ENCODE measurements around the gene EPB41L4A.

Gene EPB41L4A

DNA sequence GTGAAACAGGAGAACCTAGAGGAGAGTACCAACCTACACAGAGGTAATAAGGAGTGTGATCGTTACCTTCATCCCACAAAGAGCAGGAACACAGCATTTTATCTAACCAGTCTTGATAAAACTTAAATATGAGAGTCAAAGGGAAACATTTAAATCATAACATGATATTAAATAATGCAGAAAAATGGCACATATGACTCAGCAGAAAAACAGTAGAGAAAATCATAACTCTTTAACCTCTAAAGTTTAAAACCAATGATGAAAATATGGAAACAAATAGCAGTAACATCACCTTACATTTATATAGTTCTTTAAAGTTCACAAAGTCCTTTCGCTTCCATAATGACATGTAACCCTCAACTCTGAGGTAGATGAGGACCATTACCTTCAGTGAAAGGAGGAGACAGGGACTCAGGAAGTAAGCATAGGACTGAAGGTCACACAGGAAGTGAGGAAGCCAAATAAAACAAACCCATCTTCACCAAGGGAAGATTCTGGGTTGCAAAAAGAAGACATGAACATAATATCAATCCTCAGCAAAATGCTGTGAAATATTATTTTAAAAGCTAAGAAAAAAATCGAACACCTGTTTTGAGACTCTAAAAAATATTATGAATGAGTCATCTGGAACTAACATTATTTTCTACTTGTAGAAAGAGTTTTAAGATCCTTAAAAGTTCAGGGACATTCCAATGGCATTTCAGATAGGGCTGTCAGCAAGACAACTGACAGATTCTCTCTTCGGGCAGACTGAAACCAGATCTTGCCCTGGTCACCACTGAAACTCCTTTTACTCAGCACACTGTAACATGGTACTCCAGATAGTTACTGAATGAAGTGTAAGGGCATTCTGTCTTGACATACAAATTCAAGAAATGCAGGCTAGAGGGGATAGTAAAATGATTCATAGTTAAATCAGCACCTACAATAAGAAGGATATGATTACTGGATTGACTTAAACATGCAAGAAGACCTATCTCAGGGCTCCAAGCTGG is 148.5 kb downstream of the EPB41L4A start:
- no peak for DNase-seq
- in situ Hi-C loops (cut with MboI; ENCODE audit: low pct_unique_long_range_greater_than_20kb, low sequenced_read_pairs): no loop called here

DNA sequence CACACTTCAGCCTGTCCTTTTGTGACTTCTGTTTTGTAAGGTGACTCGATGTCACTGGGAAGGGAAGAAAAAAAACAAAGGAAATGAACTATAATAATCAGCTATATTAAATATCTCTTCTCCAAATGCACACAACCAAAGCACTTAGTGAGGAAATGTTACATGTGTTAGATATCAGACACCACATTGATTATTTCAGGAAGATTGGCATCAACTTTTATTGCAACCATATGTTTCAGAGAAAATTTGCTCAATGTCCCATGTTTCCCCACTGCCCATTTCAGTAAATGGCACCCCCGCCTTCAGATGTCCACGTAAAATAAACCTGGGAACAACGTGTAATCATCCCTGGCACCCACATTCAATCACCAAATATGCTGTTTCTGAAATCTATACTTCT is 151.8 kb downstream of the EPB41L4A start:
- DNase-seq: no peak
- in situ Hi-C loops (cut with MboI; ENCODE audit: low pct_unique_long_range_greater_than_20kb, low sequenced_read_pairs): no loop called here

DNA sequence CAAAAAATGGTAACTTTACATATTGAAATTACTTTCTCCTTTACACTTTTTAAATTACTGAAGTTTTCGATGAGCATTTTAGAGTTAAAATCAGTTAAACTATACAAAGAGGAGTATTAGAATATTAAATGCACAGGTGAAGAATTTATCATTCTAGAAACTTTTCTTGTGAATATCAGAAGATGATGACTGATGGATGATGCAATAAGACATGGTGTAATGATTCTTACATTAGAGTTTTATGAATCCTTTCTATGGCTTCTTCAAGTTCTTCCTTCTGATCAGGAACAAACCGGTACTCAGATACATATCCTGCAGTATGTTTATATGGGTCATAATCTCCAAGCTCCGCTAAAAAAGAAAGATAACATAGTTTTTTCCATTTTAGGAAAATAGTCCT is 154.4 kb downstream of the EPB41L4A start:
- no peak for DNase-seq
- in situ Hi-C loops (cut with MboI; ENCODE audit: low pct_unique_long_range_greater_than_20kb, low sequenced_read_pairs): no loop called here

DNA sequence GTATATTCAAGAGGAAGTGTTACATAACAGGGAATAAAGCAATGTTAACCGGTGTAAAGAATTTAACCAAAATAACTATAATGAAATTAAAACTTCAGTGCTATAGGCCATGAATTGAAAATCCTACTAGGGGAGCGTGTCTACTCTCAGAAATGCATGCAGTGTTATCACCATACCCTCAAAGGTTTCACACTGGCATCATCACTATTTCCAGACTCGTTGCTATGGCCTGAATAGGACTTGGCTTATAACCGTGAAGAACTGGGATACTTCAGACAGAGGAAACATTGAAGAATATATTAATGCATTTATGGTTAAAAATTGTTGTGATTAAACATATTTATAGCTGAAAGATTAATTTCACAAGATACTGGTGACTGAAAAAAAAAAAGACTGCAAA is 154.9 kb downstream of the EPB41L4A start:
- in situ Hi-C loops (cut with MboI; ENCODE audit: low pct_unique_long_range_greater_than_20kb, low sequenced_read_pairs): no loop called here
- no peak for DNase-seq

DNA sequence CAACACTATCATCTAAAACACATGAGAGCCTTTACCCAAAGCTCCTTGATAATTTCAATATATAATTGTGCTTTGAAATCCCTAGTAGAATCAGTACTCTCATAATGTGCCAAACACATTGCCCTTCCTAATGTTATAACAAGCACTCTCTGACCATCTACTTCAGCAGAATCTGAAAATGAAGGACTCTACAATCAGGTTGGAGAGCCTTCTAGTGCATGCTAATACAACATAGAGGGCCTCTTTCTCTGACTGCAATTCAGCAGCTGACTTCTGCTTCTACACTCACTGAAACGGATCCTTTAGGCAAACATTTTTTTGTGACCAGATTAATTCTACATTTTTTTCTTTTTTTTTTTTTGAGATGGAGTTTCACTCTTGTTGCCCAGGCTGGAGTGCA is 155.6 kb downstream of the EPB41L4A start:
- in situ Hi-C loops (cut with MboI; ENCODE audit: low pct_unique_long_range_greater_than_20kb, low sequenced_read_pairs): no loop called here
- no peak for DNase-seq

DNA sequence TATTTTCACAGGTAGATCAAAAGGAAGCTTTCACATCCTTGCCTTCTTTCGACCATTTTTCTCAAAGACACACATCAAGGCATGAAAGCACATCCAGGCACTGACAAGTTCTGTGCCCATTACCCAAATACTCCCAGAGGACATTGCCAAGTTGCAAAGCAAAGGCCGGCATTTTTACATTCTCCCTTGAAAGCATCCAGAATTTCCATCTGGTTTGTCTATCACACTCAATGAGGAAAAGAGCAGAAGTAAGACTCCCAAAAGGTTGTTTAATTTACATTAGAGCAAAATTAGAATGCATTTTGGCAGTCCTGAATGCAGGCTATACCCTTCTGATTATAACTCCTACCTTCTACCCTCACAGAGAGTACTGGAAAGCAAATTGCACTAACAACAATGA is 160.5 kb downstream of the EPB41L4A start:
- in situ Hi-C loops (cut with MboI; ENCODE audit: low pct_unique_long_range_greater_than_20kb, low sequenced_read_pairs): no loop called here

DNA sequence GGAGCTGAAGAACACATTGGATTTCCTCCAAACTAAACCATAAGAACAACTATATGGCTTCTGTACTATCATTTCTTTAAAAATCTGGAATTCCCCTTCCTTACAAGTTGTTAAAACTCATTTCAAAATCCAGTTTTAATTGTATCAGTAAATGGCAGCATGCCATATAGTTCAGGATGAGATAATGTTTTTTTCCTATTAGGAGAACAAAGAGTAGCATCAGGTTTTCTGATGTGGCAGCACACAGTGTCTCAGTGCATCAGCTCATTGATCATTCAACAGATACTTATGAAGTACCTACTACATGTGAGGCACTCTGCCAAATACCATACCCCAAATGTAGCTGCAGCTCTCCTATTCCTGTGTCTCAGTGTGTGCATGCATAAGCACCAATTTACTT is 161.1 kb downstream of the EPB41L4A start:
- DNase-seq: no peak
- in situ Hi-C loops (cut with MboI; ENCODE audit: low pct_unique_long_range_greater_than_20kb, low sequenced_read_pairs): no loop called here

More for the DNA sequence above, 160.5 kb downstream of the EPB41L4A start:
- DNase-seq: no peak

DNA sequence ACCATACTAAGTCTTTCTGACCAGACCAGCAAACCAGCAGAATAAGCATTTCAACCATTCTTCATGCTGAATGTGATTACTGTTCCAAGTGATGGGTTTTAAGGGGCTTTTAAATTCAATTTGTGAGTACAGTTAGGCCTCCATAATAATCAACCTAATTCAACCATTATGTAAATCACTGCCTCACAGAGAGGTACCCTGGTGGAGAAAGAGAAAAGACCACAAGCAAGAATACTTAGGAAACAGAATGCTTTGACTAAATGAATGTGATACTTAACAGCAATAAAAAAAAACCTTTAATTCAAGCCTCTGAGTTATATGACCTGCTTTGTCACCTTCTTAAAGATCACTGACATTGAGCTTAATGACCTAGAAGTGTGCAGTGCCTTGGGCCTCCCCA is 162.1 kb downstream of the EPB41L4A start:
- DNase-seq: no peak
- in situ Hi-C loops (cut with MboI; ENCODE audit: low pct_unique_long_range_greater_than_20kb, low sequenced_read_pairs): no loop called here

DNA sequence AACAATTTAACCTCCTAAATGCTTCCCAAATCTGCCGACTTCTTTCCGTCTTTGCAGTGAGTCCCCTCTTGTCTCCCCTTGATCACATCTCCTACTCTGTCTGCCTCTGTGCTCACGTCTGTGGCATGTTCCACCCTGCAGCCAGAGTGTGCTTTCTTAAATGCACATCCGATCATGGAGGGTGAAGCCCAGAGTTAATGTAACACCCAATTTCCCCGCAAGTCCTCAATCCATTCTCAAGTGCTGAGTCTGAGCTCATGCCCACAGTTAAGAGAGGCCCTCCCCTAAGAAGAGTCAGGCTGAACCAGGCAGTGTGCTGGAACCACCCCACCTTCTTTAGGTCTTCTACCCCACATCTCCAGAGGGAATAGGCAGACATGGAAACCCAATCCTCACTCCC is 164.8 kb downstream of the EPB41L4A start:
- in situ Hi-C loops (cut with MboI; ENCODE audit: low pct_unique_long_range_greater_than_20kb, low sequenced_read_pairs): no loop called here
- no peak for DNase-seq

DNA sequence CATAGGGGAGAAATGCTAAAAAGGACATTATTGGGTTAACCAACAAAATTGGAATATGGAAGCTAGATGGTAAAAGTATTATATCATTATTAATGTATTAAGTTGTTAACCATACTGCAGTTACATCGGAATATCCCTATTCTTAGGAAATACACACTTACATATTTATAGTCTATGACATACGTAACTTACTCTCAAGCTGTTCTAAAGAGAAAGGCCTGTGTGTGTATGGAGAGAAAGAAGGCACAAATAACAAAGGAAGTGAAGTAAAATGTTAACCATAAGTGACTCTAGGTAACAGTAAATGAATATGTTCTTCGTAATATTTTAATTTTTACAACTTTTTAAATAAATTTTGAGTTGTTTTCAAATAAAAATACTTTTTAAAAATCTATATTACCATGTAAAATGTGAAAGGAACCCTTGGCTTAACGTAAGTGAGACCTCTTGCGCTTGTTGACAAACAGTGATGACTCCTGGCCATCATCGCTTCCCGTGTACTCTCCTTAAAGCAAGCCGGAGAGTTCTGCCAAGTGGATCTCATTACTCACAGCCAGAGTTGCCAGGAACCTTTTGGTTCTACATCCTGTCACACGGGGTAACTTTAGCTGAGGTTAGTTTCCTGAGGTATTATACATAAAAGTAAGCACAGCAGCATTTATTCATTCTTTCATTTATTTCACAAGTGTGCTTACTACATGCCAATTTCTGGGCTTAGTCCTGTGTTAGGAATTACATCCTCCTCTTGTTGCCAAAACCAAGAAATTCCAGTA is 165.4 kb downstream of the EPB41L4A start:
- in situ Hi-C loops (cut with MboI; ENCODE audit: low pct_unique_long_range_greater_than_20kb, low sequenced_read_pairs): no loop called here
- no peak for DNase-seq

DNA sequence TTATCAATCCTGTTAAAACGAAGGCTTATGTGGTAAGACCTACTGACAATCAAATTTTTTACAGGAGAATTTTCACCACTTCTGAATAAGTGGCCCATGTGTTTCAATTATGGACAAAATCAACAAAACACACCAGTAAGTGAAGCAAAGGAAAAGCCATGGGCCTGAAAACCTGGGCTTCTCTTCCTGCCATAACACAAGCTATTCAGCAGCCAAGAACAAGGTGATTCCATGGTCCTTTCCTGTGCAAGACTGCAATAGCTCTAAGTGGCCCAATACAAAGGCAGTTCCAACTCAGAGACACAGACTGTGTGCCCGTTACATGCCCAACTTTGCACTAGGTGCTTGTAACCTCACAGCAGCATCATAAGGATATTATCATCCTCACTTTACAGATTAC is 168.5 kb downstream of the EPB41L4A start:
- in situ Hi-C loops (cut with MboI; ENCODE audit: low pct_unique_long_range_greater_than_20kb, low sequenced_read_pairs): no loop called here
- no peak for DNase-seq

DNA sequence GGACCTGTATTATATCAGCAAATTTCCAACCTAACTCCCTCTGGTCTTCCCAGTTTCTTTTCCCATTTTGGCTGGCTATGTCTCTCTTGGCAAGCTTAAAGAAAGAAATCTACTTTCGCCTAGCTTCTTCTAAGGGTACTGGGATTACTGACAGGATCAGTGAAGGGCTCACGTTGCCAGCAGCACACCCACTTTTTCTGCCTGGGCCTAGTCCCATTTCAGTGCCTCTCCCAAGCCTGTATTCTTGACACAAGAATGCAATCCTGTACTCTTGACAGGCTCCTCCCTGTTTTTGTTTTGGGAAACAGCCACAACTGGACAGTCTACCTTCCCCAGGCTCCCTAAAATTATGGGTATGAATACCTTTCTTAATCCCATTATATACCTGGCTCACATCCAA is 170.5 kb downstream of the EPB41L4A start:
- DNase-seq: no peak
- in situ Hi-C loops (cut with MboI; ENCODE audit: low pct_unique_long_range_greater_than_20kb, low sequenced_read_pairs): no loop called here

DNA sequence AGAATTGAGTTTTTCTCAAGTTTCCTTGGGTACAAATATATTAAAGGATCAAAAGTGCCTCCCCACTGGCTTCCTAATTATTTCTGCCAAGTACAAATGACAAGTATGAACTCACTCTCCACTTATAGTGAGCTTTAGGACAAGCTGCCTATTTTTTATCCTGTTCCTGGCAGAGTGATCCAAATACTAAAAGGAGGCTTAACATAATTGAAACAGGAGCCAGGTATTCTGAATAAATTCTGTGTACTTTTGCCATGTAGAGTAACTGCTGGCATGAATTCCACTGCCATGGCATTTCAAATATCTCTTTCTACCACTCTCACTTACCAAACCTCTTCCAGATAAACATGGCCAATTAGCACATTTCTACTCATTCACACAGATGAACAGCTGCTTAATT is 171.1 kb downstream of the EPB41L4A start:
- in situ Hi-C loops (cut with MboI; ENCODE audit: low pct_unique_long_range_greater_than_20kb, low sequenced_read_pairs): no loop called here
- no peak for DNase-seq

DNA sequence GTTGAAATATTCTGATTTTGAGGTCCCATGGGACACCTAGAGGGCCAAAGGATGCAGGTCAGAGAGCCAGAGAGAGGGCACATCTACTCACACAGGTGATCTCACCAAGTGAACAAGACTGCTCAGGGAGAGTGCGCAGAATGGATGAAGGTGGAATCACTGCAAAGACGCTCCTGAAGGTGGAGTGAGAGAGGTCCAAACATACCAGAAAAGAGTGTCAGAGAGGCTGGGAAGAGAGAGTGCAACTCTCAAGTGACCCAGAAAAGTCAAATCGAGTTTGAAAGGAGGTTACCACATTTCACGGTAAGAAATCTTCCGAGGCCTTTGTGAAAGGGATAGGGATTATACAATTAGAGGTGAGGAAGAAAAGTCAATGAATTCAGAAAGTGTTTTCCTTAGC is 173.4 kb downstream of the EPB41L4A start:
- no peak for DNase-seq
- in situ Hi-C loops (cut with MboI; ENCODE audit: low pct_unique_long_range_greater_than_20kb, low sequenced_read_pairs): no loop called here

DNA sequence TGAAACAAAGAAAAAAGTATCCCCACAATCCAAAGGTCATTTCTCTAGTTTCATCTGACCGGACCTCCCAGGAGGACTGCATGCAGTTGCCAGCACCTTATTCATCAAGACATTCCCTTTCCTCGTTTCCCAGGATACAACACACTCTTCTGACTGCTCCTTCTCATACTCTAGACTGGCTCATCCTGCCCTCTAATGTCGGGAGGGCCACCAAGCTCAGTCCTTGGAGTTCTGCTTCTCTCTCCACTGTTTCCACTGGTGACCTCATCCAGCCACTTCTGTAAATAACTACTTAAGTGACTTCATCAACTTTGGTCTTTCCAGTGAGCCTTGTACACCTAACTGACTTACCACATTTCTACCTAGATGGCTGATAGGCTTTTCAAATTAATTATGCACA is 179.1 kb downstream of the EPB41L4A start:
- no peak for DNase-seq
- in situ Hi-C loops (cut with MboI; ENCODE audit: low pct_unique_long_range_greater_than_20kb, low sequenced_read_pairs): no loop called here

DNA sequence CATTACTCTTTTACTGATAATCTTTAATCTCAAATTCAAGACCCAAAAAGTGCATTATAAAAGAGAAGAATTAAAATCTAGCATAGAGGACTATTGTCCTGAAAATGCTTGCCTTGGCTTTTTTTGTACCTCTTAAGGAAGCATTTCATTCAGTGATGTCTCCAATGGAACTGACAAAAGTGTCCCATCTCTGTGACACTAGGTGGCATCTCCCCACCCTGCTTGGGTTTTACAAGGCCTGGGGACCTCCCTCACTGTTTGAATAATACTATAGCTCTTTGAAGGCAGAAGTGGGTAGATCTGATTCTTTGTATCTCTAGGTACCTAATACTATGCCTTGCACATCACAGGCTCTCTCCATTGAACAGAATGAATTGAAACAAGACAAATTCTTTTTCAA is 180.6 kb downstream of the EPB41L4A start:
- in situ Hi-C loops (cut with MboI; ENCODE audit: low pct_unique_long_range_greater_than_20kb, low sequenced_read_pairs): no loop called here

DNA sequence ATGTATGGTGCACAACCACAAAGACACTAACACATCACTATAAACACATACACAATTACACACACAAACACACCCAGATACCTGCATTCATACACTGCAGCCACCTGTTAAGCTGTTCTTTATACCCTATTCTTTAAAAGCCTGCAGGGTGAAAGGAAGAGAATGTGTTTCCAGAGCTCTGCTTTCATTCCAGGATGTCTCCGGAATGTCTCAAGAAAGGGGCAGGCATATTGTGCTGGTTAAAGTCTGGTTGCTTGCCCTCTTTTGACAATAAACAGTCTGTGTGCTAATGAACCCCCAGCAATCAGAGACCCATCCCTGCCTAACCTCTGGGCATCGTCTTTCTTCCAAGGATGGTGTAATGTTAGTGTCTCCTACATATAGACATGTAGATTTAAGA is 181.6 kb downstream of the EPB41L4A start:
- DNase-seq: no peak
- in situ Hi-C loops (cut with MboI; ENCODE audit: low pct_unique_long_range_greater_than_20kb, low sequenced_read_pairs): no loop called here

More for the DNA sequence above, 180.6 kb downstream of the EPB41L4A start:
- no peak for DNase-seq

DNA sequence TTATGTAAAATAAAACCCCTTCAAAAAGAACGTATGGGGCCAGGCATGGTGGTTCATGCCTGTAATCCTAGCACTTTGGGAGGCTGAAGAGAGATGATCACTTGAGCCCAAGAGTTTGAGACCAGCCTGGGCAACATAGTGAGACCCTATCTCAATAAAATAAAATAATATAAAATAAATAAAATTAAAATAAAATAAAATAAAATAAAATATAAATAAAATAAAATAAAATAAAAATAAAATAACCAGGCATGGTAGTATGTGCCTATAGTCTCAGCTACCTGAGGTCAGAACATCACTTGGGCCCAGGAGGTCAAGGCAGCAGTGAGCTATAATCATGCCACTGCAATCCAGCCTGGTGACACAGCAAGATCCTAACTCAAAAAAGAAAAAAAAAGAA is 185.1 kb downstream of the EPB41L4A start:
- DNase-seq: no peak
- in situ Hi-C loops (cut with MboI; ENCODE audit: low pct_unique_long_range_greater_than_20kb, low sequenced_read_pairs): no loop called here

DNA sequence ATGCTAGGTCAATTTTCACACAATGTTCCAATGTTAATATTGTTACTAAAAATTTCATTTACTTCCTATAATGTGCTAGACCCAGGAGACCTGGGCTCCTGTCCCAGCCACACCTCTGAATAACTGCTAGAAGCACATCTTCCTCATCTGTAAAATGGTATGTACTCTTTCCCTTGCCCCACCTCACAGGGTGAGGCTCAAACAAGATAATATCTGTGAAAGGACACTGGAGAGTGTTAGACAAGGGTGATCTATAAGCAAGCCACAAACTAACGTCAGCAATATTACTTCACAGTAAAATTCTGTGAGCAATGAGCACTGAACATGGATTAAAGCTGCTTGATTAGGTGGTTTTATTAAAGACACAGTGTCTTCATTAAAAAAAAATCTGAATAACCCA is 186.4 kb downstream of the EPB41L4A start:
- in situ Hi-C loops (cut with MboI; ENCODE audit: low pct_unique_long_range_greater_than_20kb, low sequenced_read_pairs): no loop called here
- no peak for DNase-seq

DNA sequence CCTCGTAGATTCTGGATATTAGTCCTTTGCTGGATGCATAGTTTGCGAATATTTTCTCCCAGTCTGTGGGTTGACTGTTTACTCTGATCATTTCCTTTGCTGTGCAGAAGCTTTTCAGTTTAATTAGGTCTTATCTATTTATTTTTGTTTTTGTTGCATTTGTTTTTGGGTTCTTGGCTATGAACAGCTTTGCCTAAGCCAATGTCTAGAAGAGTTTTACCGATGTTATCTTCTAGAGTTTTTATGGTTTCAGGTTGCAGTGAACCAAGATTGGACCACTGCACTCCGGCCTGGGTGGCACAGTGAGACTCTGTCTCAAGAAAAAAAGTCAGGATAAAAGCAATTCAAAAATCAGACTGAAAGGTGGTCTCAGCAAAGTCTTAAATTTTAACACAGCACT is 188.5 kb downstream of the EPB41L4A start:
- in situ Hi-C loops (cut with MboI; ENCODE audit: low pct_unique_long_range_greater_than_20kb, low sequenced_read_pairs): no loop called here
- DNase-seq: no peak
